Neural progenitor cell (in vitro differentiated cells): Measurements from ENCODE around the gene SFRP4. TPM values are rescaled to one million over a fixed set of nuclear protein-coding genes. Genes with fewer than 3 reads are reported as not detected.

Experiments used
- DNase-seq: peaks from one replicate; pipeline ENCODE4 v3.0.0-alpha.2; 2016; ENCODE audit warnings: low spot score
- H2AFZ ChIP-seq: fragments of 200-600 bp; sonication (generic); replicated peaks from 2 replicates; pipeline ENCODE4 v1.6.1; 2016; ENCODE audit warnings: antibody characterized with exemption
- H3F3A ChIP-seq: fragments of 200-600 bp; sonication (generic); 2 replicates; pipeline ENCODE4 v1.6.1; 2016; ENCODE audit warnings: antibody characterized with exemption, low read depth
- H3K27ac ChIP-seq: fragments of 200-600 bp; sonication (generic); 2 replicates; pipeline ENCODE4 v1.5.1; 2016; ENCODE audit warnings: mild to moderate bottlenecking
- H3K27me3 ChIP-seq: fragments of 200-600 bp; sonication (generic); 2 replicates; pipeline ENCODE4 v1.6.1; 2016; ENCODE audit warnings: mild to moderate bottlenecking, moderate library complexity
- H3K36me3 ChIP-seq: fragments of 200-600 bp; sonication (generic); 2 replicates; pipeline ENCODE4 v1.5.1; 2016
- H3K4me1 ChIP-seq: fragments of 200-600 bp; sonication (generic); 2 replicates; pipeline ENCODE4 v1.6.1; 2016; ENCODE audit warnings: mixed run types
- H3K4me2 ChIP-seq: fragments of 200-600 bp; sonication (generic); 2 replicates; pipeline ENCODE4 v1.6.1; 2016
- H3K4me3 ChIP-seq: fragments of 200-600 bp; sonication (generic); 2 replicates; pipeline ENCODE4 v1.5.1; 2016
- H3K79me2 ChIP-seq: fragments of 200-600 bp; sonication (generic); 2 replicates; pipeline ENCODE4 v1.6.1; 2016; ENCODE audit warnings: low read depth
- H3K9ac ChIP-seq: fragments of 200-600 bp; sonication (generic); 2 replicates; pipeline ENCODE4 v1.6.1; 2016
- H3K9me3 ChIP-seq: fragments of 200-600 bp; sonication (generic); 2 replicates; pipeline ENCODE4 v1.5.1; 2016; ENCODE audit warnings: low read depth
- H4K20me1 ChIP-seq: fragments of 200-600 bp; sonication (generic); 2 replicates; pipeline ENCODE4 v1.6.1; 2016; ENCODE audit warnings: low read depth
- H3K27ac Mint-ChIP-seq: 3 replicates; pipeline ENCODE4 v1.8.0; 2021; ENCODE audit warnings: mixed read lengths
- H3K27me3 Mint-ChIP-seq: 2 replicates; pipeline ENCODE4 v1.8.0; 2022; ENCODE audit warnings: low read depth, mild to moderate bottlenecking, inconsistent platforms, moderate library complexity, mixed read lengths; ENCODE audit not compliant: insufficient read depth
- H3K36me3 Mint-ChIP-seq: 3 replicates; pipeline ENCODE4 v1.8.0; 2021; ENCODE audit warnings: mixed read lengths
- H3K4me1 Mint-ChIP-seq: 3 replicates; pipeline ENCODE4 v1.8.0; 2021; ENCODE audit warnings: mixed read lengths
- H3K4me3 Mint-ChIP-seq: 3 replicates; pipeline ENCODE4 v1.8.0; 2021; ENCODE audit warnings: mild to moderate bottlenecking, moderate library complexity, mixed read lengths
- H3K9me3 Mint-ChIP-seq: 3 replicates; pipeline ENCODE4 v1.8.0; 2020; ENCODE audit warnings: mixed read lengths
- CTCF ChIP-seq: fragments of 200-600 bp; sonication (generic); IDR thresholded peaks from 2 replicates; pipeline ENCODE4 v1.5.1; 2017; ENCODE audit warnings: antibody characterized with exemption, mild to moderate bottlenecking
- EZH2 ChIP-seq: fragments of 200-600 bp; sonication (generic); IDR thresholded peaks from 2 replicates; pipeline ENCODE4 v1.6.1; 2017; ENCODE audit warnings: antibody characterized with exemption, mild to moderate bottlenecking, moderate library complexity
- EZH2phosphoT487 ChIP-seq: fragments of 200-600 bp; sonication (generic); IDR thresholded peaks from 2 replicates; pipeline ENCODE4 v1.6.1; 2017; ENCODE audit warnings: antibody characterized with exemption
- total RNA-seq: library from RNA; depleted of rRNA; stranded (reverse); fragments of >200 nt; gene quantifications from 2 replicates; pipeline ENCODE4 v1.2.3, GENCODE V29; 2015; ENCODE audit warnings: low replicate concordance

Gene SFRP4
- total RNA-seq, 1 donor from 2014 or later: not detected

GRCh38 chr7:37882086-37882485, 34.5 kb downstream of the SFRP4 start:
- TF ChIP-seq EZH2: no peak
- no peak for TF ChIP-seq CTCF
- no peak for TF ChIP-seq EZH2phosphoT487
- Mint-ChIP-seq H3K27ac (no peak overlapping the region), H3K4me3 (no peak overlapping the region), H3K9me3 (no peaks in the 10 kb centered on the region), H3K36me3 (no peaks in the 10 kb centered on the region), H3K4me1 (no peaks in the 10 kb centered on the region), H3K27me3 (no peaks in the 10 kb centered on the region)
- no peak for DNase-seq
- H3K4me1 ChIP-seq: no peaks in the 10 kb centered on the region
- H3K79me2 ChIP-seq: no peaks in the 10 kb centered on the region
- H3K36me3 ChIP-seq: no peaks in the 10 kb centered on the region
- H4K20me1 ChIP-seq: no peaks in the 10 kb centered on the region
- H2AFZ ChIP-seq: no peak overlapping the region
- H3K9me3 ChIP-seq: no peaks in the 10 kb centered on the region
- H3K27ac ChIP-seq: no peak overlapping the region
- no peak overlapping the region for H3K4me2 ChIP-seq
- H3K9ac ChIP-seq: no peak overlapping the region
- H3K4me3 ChIP-seq: no peak overlapping the region
- no peaks in the 10 kb centered on the region for H3K27me3 ChIP-seq
- H3F3A ChIP-seq: no peaks in the 10 kb centered on the region

Other genes starting within 250 kb of the SFRP4 start
- 1.2 and 2.6 TPM in 2 replicates for gene GPR141, start 233.1 kb downstream of the SFRP4 start, total RNA-seq
- gene NME8, start 68.2 kb downstream of the SFRP4 start, total RNA-seq: 0.34 and 9.0 TPM in 2 replicates
- 6.8 and 10.6 TPM in 2 replicates for gene EPDR1, start 3.8 kb upstream of the SFRP4 start, total RNA-seq